Measurements from ENCODE around the gene ZRANB3. TPM values are rescaled to one million over a fixed set of nuclear protein-coding genes. Genes with fewer than 3 reads are reported as not detected.
"Not testable (repeated sequence)": the region's sequence is repeated elsewhere in the genome, so short reads cannot be mapped to it uniquely, and the experiment has no call there.

The ZRANB3 gene
- polyA plus RNA-seq, 4 donors, result 7.1 to 10.6 (median 9.0) TPM

DNA sequence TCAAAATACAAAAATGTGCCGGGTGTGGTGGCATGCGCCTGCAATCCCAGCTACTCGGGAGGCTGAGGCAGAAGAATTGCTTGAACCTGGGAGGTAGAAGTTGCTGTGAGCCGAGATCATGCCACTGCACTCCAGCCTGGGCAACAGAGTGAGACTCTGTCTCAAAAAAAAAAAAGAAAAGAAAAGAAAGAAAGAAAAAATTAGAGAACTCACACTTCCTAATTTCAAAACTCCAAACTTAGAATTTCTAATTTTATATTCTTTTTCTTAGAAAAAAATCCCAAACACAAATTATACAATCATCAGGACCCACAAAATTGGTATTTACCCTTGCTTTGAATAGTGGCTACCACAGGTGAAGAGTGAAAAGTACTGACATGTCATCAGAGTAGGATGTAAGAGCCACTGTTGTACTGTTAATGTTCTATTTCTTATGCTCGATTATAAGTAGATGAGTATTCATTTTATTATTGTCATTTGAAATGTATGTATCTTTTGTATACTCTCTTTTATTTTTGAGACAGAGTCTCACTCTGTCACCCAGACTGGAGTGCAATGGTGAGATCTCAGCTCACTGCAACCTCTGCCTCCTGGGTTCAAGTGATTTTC lies 182.8 kb downstream of the ZRANB3 start:
- DNase-seq (ENCODE audit: low read depth in 4 of 4, low spot score in 2 of 4), result not testable (repeated sequence)

DNA sequence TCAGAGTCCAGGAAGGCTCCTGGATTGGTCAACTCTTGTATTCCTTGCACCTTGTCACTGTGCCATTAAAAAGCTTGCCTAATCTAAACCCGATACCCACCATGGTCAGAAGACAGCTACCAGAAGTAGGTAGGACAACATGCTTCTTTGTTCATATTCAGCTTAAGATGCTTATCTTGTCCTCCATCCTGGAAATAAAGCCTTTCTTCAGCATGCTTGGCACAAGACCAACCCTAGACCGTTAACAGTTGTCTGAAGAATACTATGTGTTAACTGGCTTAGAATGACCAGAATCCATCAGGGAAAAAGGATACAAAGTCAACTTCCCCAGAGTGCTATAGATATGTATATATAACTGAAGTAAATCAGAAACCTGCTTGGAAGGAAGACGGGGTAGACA lies 193.9 kb downstream of the ZRANB3 start:
- DNase-seq (ENCODE audit: low read depth in 4 of 4, low spot score in 2 of 4), result no peak

DNA sequence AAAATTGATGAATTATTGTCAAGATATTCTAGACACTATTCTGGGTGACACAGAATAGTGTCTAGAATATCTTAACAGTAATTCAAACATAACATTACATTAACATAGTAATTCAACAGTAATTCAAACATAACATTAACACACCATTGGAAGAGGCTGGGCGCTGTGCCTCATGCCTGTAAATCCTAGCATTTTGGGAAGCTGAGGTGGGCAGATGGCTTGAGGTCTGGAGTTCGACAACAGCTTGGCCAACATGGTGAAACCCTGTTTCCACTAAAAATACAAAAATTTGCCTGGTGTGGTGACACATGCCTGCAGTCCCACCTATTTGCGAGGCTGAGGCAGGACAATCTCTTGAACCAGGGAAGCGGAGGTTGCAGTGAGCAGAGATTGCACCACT lies 195.8 kb downstream of the ZRANB3 start:
- no peak for DNase-seq (ENCODE audit: low read depth in 4 of 4, low spot score in 2 of 4)

DNA sequence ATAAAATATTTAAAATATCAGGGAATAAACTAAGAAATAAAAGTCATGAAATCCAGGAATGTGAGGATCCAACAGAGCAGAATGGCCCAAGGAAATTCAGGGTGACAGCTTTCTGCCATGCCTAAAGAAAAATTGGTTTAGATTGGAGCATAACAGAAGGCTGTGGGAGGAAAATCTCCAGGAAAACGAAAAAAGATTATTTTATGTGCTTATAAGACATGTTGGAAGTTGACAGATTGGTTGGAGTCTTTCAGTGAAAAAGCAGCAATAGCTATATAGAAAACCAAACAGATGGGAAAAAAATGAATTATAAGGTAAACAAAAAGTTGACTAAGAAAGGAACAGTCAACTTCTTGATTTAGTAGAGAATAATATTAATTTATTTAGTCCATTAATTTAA lies 203.9 kb downstream of the ZRANB3 start:
- DNase-seq (ENCODE audit: low read depth in 4 of 4, low spot score in 2 of 4), result no peak

DNA sequence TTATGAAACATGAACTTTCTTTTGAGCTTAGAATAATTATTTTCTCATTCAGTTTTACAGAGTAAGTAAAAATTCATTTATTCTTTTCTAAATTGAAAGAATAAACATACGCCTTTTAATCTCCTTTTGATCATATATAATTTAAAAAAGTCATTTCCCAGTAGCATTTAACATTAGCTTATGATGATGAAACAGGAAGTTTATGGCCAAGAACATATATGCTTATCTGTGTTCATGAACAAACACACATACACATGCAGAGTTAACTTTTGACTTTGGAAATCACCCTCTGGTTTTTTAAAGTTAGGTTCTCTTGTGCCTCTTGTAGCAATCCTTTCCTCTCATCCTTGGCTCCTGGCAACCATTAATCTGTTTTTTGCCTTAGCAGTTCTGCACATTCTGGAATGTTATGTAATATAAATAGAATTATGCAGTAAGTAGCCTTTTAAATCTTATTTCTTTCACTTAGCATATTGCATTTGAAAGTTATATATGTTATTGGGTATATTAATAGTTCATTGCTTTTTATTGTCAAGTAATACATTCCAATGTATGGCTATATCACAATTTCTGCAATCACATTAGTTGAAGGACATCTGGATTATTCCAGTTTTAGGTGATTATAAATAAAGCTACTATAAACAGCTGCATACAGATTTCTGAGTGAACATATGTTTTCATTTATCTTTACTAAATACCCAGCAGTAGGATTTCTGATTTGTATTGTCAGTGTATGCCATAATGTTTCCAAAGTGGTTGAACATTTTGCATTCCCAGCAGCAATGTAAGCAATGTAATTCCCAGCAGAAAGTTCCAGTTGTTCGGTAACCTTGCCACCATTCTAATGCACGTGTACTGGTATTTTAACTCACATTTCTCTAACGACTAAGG lies 210.3 kb downstream of the ZRANB3 start:
- no peak for DNase-seq (ENCODE audit: low read depth in 4 of 4, low spot score in 2 of 4)

DNA sequence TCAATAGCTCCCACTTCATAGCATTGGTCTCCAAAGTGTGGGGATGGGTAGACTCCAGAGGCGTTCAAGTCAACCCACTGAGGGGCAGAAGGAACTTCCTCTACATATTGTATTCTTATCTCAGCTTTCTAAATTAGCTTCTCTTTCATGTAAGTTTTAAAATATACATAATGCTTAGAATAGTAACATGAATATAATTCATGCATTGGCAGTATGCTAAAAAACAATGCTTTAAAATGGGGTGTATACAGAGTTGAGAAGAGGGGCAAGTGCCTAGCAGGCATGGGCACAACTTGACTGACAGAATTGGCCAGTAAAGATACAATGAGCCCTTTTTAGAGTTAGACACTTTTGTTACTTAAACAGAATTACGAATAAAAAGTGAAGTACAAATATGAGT lies 212.2 kb downstream of the ZRANB3 start:
- DNase-seq (ENCODE audit: low read depth in 4 of 4, low spot score in 2 of 4), result no peak

DNA sequence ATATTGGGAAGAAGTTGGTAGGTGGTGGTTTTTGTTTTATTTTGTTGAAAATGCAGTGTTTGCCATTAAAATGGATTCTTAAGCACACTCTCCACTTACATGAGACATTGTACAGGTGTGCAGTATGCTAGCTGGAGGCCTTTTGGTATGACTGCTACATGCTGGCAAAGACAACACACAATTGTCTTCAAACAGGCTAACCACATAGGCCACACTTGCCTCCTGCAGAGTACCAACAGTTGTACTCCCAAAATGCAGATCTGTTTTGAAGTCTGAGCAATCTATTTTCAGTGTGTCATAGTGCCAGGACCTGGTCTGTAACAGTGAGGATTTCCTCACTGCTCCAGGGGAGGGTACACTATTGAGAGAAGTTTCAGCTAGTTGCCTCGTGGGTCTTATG lies 213.6 kb downstream of the ZRANB3 start:
- DNase-seq (ENCODE audit: low read depth in 4 of 4, low spot score in 2 of 4), result no peak

DNA sequence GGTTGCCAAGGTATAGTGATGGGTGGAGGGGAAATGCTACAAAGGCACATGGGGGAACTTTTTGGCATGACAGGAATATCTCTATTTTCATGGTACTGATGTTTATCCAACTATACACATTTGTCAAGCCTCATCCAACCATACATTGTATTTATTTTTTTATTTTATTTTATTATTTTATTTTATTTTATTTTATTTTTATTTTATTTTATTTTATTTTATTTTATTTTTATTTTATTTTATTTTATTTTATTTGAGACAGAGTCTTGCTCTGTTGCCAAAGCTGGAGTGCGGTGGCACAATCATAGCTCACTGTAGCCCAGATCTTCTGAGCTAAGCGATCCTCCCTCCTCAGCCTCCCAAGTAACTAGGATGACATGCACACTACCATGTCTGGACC lies 219.1 kb downstream of the ZRANB3 start:
- DNase-seq (ENCODE audit: low read depth in 4 of 4, low spot score in 2 of 4), result no peak

DNA sequence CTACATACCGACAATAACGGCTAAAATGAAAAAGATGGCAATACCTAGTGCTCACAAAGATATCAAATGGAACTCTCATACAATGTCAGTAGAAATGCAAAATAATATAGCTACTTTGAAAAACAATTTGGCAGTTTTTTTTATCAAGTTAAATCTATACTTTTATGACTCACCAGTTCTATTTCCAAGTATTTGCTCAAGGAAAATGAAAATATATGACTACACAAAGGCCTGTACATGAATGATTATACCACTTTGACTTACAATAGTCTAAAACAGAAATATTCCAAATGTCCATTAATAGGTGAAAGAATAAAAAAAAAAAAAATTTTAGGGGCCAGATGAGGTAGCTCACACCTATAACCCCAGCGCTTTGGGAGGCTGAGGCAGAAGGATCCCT lies 219.8 kb downstream of the ZRANB3 start:
- no peak for DNase-seq (ENCODE audit: low read depth in 4 of 4, low spot score in 2 of 4)

DNA sequence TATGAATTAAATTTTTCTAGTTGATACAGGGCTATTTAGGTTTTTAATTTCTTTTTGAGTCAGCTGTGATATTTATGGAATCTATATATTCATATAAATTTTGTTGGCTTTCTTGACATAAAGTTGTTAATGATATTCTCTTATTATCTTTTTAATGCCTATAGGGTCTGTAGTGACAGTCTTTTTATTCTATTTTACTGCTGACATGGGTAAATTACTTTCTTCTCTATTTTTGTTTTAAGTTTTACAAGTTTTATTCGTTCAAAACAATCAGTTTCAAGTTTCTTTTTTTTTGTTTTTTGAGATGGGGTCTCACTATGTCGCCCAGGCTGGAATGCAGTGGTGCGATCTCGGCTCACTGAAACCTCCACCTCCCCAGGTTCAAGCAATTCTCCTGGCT lies 226.3 kb downstream of the ZRANB3 start:
- DNase-seq (ENCODE audit: low read depth in 4 of 4, low spot score in 2 of 4), result no peak

DNA sequence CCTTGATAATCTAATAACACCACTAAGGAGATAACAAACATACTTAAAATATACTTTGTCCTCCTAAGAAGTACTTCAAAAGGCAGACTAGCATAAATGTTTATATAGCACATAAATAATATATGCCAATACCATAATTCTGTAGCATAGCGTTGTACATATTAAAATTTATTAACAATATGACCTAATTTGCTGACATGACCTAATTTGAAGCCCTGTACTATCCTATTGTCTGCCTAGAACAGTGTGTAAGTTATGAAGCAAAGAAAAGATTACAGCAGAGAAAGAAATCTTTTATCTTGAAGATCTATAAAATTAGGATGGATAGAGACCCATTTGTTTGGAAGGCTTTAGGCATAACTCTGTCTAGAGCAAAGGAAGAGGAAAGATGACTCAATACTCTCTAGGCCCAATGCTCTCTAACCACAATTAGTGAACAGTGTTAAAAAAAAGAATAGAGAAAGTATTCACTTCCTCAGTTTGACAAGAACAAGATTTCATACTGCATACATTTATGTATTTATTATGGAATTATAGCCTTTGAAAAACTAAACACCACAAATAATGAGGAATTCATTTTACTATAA lies 231.3 kb downstream of the ZRANB3 start:
- DNase-seq (ENCODE audit: low read depth in 4 of 4, low spot score in 2 of 4), result no peak

DNA sequence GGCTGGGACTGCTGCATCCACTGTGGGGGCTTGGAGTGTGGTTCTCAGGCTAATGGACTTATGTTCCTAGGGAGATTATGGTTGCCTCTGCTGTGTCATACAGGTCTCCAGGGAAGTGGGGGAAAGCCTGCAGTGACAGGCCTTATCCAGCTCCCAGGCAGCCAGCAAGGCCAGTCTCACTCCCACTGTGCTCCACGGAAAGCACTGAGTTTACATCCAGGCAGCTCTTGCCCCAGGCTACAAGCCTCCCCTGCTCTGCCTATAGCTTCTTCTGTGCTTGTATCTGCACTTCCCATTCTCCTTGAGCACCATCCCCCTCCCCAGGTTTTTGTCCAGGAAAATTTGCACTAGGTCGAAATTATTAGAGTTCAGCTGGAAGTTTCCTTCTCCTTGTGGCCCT lies 231.9 kb downstream of the ZRANB3 start:
- DNase-seq (ENCODE audit: low read depth in 4 of 4, low spot score in 2 of 4), result no peak

DNA sequence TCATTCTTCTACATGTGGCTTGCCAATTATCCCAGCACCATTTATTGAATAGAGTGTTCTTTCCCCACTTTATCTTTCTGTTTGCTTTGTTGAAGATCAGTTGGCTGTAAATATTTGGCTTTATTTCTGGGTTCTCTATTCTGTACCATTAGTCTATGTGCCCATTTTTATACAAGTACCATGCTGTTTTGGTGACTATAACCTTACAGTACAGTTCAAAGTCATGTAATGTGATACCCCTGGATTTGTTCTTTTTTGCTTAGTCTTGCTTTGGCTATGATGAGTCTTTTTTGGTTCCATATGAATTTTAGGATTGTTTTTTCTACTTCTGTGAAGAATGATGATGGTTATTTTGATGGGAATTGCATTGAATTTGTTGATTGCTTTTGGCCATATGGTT lies 243.9 kb downstream of the ZRANB3 start:
- not testable (repeated sequence) for DNase-seq (ENCODE audit: low read depth in 4 of 4, low spot score in 2 of 4)

DNA sequence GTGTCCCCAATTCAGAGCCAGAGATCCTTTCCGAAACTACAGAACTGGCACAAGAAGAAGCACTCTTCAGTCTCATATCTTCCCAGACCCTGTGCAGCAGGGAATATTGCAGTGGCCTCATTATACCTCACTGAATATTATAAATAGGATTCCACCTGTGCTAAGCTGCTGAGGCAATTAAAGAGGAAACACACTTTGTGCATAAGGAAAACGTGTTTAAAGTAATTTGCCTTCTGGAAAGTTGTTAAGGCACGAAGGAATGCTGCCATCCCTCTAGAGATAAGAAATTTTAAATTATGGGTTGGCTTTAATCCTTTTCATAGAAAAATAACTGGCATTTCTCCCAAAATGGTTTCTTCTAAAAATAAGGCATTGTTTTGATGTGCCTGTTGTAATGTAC lies 245.6 kb downstream of the ZRANB3 start:
- no peak for DNase-seq (ENCODE audit: low read depth in 4 of 4, low spot score in 2 of 4)

DNA sequence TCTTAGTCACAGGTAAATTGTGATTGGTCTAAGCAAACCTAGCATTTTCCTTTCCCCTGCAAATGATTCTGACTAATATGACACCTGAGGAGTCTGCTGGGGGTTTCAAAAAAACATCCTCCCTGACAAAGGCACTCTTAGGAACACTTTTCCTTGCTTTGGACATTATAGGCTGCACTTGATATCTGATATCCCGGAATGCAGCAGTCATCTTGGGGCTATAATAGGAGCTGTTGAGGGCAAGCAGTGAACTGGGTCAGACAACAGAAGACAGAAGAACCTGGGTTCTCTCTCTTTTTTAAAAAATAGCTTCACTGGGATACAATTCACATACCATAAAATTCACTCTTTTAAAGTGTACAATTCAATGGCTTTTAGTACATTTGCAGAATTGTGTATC lies 249.6 kb downstream of the ZRANB3 start:
- DNase-seq (ENCODE audit: low read depth in 4 of 4, low spot score in 2 of 4), result no peak

DNA sequence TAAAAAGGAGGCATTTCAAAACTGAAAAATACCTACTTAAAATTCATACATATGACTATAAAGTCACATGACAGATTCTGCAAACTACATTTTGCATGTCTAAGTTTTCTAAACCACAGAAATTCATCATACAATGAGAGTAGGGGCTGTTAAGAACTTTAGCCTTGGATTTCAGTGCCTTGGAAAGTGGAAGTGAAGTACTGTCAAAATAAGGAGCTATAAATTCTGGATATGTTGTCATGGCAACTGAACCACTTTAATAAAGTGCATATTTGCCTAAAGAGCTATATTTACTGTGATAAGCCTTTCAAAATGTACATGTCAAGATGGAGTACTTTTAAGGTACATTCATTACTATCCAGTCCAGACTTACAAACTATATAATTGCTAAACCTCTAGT lies 251.8 kb downstream of the ZRANB3 start:
- DNase-seq (ENCODE audit: low read depth in 4 of 4, low spot score in 2 of 4), result no peak

DNA sequence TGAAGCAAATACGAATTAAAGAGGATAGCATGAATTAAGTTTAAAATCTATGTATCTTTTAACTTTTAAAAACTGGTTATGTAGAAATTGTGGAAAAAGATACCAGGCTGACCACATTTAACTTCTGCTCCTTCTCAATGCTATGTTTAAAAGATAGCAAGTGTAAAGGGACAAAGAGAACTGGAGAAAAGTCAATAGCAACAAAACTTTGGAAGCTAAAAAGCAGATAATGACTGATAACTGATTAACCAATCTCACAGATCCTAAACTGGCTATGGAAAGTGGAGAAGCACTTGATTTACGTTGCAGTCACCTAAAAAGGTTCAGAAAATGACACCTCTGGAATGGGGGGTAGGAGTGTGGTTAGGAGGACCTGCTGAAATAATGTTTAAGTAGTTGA lies 254.5 kb downstream of the ZRANB3 start:
- no peak for DNase-seq (ENCODE audit: low read depth in 4 of 4, low spot score in 2 of 4)

DNA sequence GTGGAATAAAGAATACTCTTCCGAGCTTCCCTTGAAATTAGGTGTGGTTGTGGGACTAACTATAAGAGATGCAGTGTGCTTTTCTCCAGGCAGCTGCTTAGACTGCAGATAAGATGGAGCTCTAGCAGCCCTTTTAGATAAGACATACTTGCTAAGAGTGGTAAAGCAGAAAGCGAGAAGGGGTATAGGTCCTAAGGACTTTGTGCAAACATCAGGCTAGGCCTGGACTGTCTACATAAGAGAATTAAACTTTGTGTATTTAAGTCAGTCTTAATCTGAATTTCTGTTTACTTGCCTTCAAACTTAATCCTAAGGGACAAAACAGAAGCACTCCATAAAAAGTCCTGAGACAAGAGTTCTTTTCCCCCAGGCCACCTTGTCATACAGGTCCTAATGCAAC lies 260.0 kb downstream of the ZRANB3 start:
- no peak for DNase-seq (ENCODE audit: low read depth in 4 of 4, low spot score in 2 of 4)

DNA sequence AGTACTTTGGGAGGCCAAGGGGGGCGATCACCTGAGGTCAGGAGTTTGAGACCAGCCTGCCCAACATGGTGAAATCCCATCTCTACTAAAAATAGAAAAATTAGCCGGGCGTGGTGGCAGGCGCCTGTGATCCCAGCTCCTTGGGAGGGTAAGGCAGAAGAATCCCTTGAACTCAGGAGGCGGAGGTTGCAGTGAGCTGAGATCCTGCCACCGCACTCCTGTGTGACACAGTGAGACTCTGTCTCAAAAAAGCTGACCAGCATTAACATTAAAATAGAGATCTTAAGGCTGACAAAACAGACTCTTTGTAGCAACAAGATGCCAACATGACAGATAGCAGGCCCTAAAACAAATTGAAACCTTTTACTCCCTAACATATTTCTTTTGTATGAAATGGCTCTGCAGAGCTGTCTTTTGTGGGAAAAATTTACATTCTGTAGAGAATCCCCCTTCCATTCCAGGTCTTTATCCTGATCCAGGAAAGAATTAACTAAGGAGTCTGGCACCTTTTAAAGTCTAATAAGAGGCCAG lies 265.0 kb downstream of the ZRANB3 start:
- DNase-seq (ENCODE audit: low read depth in 4 of 4, low spot score in 2 of 4), result no peak

DNA sequence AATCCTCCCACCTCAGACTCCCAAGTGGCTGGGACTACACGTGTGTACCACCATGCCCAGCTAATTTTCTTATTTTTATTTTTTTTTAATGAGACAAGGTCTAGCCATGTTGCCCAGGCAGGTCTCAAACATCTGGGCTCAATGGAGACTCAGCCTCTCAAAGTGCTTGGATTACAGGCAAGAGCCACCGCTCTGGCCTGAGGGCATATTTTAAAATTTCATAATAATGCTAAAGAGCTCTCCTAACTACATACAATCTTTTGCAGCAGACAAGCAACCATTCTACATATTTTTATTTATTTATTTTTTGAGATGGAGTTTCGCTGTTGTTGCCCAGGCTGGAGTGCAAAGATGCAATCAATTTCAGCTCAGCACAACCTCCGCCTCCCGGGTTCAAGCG lies 271.9 kb downstream of the ZRANB3 start:
- DNase-seq (ENCODE audit: low read depth in 4 of 4, low spot score in 2 of 4), result no peak

DNA sequence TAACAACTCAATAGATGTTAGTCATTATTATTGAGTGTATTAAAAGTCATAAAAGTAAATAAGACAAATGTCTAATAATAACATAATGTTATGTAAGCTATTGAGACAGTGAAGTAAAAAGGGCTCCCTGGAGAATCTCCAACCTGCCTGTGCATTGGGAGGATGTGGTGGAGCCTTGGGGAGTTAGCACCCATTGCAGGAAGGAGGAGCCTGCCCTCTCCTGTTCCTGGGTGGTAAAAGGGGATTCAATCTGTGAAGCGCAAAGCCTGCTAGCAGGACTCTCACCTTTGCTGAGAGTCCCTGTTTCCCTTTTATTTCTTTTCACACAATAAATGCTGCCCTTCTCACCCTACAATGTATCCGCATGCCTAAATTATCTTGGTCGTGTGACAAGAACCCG lies 272.8 kb downstream of the ZRANB3 start:
- no peak for DNase-seq (ENCODE audit: low read depth in 4 of 4, low spot score in 2 of 4)

Data from left renal cortex interstitium (tissue), 4 donors.